Activated T-helper 9 cell treated with anti-CD3 and anti-CD28 coated beads, Interleukin-2, amount 50 U/mL, for 16 hours (primary cell): ENCODE data around the gene CALHM5.

Experiments
- DNase-seq: peaks from one replicate; pipeline ENCODE4 v3.0.0-alpha.2; 2020; ENCODE audit warnings: low read depth

Gene CALHM5

GRCh38 chr6:116550796-116551195 lies 39.4 kb downstream of the CALHM5 start:
- DNase-seq, result no peak

GRCh38 chr6:116553451-116553850 lies 42.0 kb downstream of the CALHM5 start, which contains the start of gene CALHM4:
CALHM4 (plus strand) TSS chr6:116553751; CDS start chr6:116553794, 43 bp downstream.
- DNase-seq, result no peak

GRCh38 chr6:116556065-116556464 lies 44.6 kb downstream of the CALHM5 start:
- no peak for DNase-seq

GRCh38 chr6:116556814-116557415 lies 45.5 kb downstream of the CALHM5 start:
- DNase-seq, result no peak

GRCh38 chr6:116557893-116558292 lies 46.5 kb downstream of the CALHM5 start:
- DNase-seq, result no peak

GRCh38 chr6:116560130-116560529 lies 48.7 kb downstream of the CALHM5 start:
- no peak for DNase-seq

GRCh38 chr6:116561377-116562018 lies 50.1 kb downstream of the CALHM5 start:
- DNase-seq, result peak; percentile 44

GRCh38 chr6:116562019-116562403 lies 50.6 kb downstream of the CALHM5 start:
- no peak for DNase-seq

- DNase-seq, result no peak
Measured at GRCh38 chr6:116562614-116563013, 51.2 kb downstream of the CALHM5 start.

GRCh38 chr6:116563830-116564229 lies 52.4 kb downstream of the CALHM5 start:
- DNase-seq, result no peak

GRCh38 chr6:116564311-116564710 lies 52.9 kb downstream of the CALHM5 start:
- DNase-seq, result no peak

- DNase-seq, result no peak
Measured at GRCh38 chr6:116564921-116565872, 53.8 kb downstream of the CALHM5 start.

- no peak for DNase-seq
Measured at GRCh38 chr6:116568111-116568510, 56.7 kb downstream of the CALHM5 start.

GRCh38 chr6:116568821-116569755 lies 57.6 kb downstream of the CALHM5 start:
- DNase-seq, result no peak

GRCh38 chr6:116570856-116571682 lies 59.6 kb downstream of the CALHM5 start, which contains the start of gene RWDD1:
RWDD1 (plus strand) TSS chr6:116571504; CDS start chr6:116571583, 79 bp downstream.
- peak; percentile 98 for DNase-seq

GRCh38 chr6:116571683-116572000 lies 60.2 kb downstream of the CALHM5 start:
- DNase-seq, result no peak

GRCh38 chr6:116572162-116572561 lies 60.7 kb downstream of the CALHM5 start:
- DNase-seq, result no peak
